GM12892 (cell line): Measurements from ENCODE around the gene RNF44.

Experiments
- POLR2A ChIP-seq: IDR thresholded peaks from 2 replicates; pipeline ENCODE4 v1.6.1; 2011; ENCODE audit warnings: low read depth, low read length, control low read depth
- POLR2AphosphoS5 ChIP-seq: IDR thresholded peaks from 2 replicates; pipeline ENCODE4 v1.6.1; 2011; ENCODE audit warnings: low read depth, low read length, control low read depth

- TF ChIP-seq POLR2AphosphoS5 (no peak), POLR2A (no peak)
Observed at GRCh38 chr5:176497852-176498251, 39.4 kb downstream of the RNF44 start.
